Activated CD8-positive, alpha-beta T cell treated with anti-CD3 and anti-CD28 coated beads for 36 hours (primary cell): ENCODE results near the gene GTF2F2. TPM values are rescaled to one million over a fixed set of nuclear protein-coding genes. Genes with fewer than 3 reads are reported as not detected.

Source experiments
- ATAC-seq: fragments of 200-7000 bp; cut with Tn5 transposase; one replicate; pipeline ENCODE4 v1.10.0; 2021; ENCODE audit warnings: mild to moderate bottlenecking, moderate library complexity
- CTCF ChIA-PET: fragments of 350-600 bp; sonication (Branson Sonifier 250); formaldehyde crosslinking; loops from one replicate; lab custom pipeline; 2021; ENCODE audit warnings: antibody characterized with exemption; lab: Charles Lee
- POLR2A ChIA-PET: fragments of 350-600 bp; sonication (Branson Sonifier 250); formaldehyde crosslinking; loops from one replicate; lab custom pipeline; 2021; ENCODE audit warnings: antibody characterized with exemption; lab: Charles Lee
- DNase-seq: peaks from one replicate; pipeline ENCODE4 v3.0.0-alpha.2; 2020
- H3K27ac Mint-ChIP-seq: one replicate; pipeline ENCODE4 v1.8.0; 2021; ENCODE audit warnings: mild to moderate bottlenecking, mixed read lengths
- H3K27me3 Mint-ChIP-seq: one replicate; pipeline ENCODE4 v1.8.0; 2021; ENCODE audit warnings: mixed read lengths
- H3K36me3 Mint-ChIP-seq: one replicate; pipeline ENCODE4 v1.8.0; 2021; ENCODE audit warnings: low read depth, mixed read lengths
- H3K4me1 Mint-ChIP-seq: one replicate; pipeline ENCODE4 v1.8.0; 2021; ENCODE audit warnings: low read depth, mixed read lengths
- H3K4me3 Mint-ChIP-seq: one replicate; pipeline ENCODE4 v1.8.0; 2021; ENCODE audit warnings: mild to moderate bottlenecking, moderate library complexity, mixed read lengths
- H3K9me3 Mint-ChIP-seq: one replicate; pipeline ENCODE4 v1.8.0; 2021; ENCODE audit warnings: mixed read lengths
- intact Hi-C: fragments of 100-400 bp; cut with micrococcal nuclease; formaldehyde crosslinking; loops from one replicate; pipeline ENCODE4 v1.10.0; 2022
- total RNA-seq, 2 experiments: library from RNA; stranded (reverse); gene quantifications; one replicate each; pipeline ENCODE4 v1.2.3, GENCODE V29; 2021
- TF ChIP-seq, protein P1 (sequence below): fragments of 200-600 bp; IDR thresholded peaks from one replicate; pipeline ENCODE4 v1.8.0; 2022; ENCODE audit warnings: antibody characterized with exemption, mild to moderate bottlenecking

GTF2F2 gene
- total RNA-seq, 2 experiments from 2014 or later = 25.8 to 28.9 TPM

DNA sequence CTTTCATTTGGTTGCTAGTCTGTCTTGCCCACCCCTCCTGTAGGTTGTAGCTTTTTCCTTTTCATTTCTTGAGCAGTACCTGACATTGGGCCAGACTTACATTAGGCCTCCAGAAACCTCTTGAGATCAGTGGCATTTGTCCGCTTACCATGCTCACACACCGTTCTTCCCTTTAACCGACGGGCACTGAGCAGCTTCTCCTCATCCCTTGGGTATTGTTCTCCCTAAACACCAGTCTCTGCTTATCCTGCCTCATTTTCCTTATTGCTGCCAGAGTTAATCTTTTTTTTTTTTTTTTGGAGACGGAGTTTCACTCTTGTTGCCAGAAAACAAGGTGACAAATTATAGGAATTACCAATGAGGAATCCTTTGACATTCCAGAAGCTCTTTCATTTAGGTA, 107.7 kb downstream of the GTF2F2 start:
- TF ChIP-seq, protein P1, sequence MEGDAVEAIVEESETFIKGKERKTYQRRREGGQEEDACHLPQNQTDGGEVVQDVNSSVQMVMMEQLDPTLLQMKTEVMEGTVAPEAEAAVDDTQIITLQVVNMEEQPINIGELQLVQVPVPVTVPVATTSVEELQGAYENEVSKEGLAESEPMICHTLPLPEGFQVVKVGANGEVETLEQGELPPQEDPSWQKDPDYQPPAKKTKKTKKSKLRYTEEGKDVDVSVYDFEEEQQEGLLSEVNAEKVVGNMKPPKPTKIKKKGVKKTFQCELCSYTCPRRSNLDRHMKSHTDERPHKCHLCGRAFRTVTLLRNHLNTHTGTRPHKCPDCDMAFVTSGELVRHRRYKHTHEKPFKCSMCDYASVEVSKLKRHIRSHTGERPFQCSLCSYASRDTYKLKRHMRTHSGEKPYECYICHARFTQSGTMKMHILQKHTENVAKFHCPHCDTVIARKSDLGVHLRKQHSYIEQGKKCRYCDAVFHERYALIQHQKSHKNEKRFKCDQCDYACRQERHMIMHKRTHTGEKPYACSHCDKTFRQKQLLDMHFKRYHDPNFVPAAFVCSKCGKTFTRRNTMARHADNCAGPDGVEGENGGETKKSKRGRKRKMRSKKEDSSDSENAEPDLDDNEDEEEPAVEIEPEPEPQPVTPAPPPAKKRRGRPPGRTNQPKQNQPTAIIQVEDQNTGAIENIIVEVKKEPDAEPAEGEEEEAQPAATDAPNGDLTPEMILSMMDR = no peak
- DNase-seq = no peak

GRCh38 chr13:45229172-45229571, 108.9 kb downstream of the GTF2F2 start:
- intact Hi-C loops = no loop called here
- H3K4me1 Mint-ChIP-seq = peaks cover 14% of the 10 kb centered on the region
- H3K36me3 Mint-ChIP-seq = peaks cover 12% of the 10 kb centered on the region
- ChIA-PET POLR2A (interaction anchor here (0.8 kb wide), 1 partner anchor 177 kb away, joined by 3 read pairs; no protein-coding TSS in a partner anchor), CTCF (no interaction called here)
- DNase-seq (no peak), ATAC-seq (no peak)
- TF ChIP-seq, protein P1 = no peak
- no peaks in the 10 kb centered on the region for H3K27me3 Mint-ChIP-seq
- H3K27ac Mint-ChIP-seq = no peak overlapping the region
- H3K9me3 Mint-ChIP-seq = no peaks in the 10 kb centered on the region
- no peak overlapping the region for H3K4me3 Mint-ChIP-seq

More for the DNA sequence above, 107.7 kb downstream of the GTF2F2 start:
- peaks cover 14% of the 10 kb centered on the region for H3K4me1 Mint-ChIP-seq
- intact Hi-C loops = no loop called here
- ATAC-seq = no peak
- no peaks in the 10 kb centered on the region for H3K27me3 Mint-ChIP-seq
- ChIA-PET POLR2A (interaction anchor here (0.9 to 1.3 kb wide), 2 partner anchors 15 to 19 kb away, joined by 3 to 4 read pairs; no protein-coding TSS in a partner anchor), CTCF (interaction anchor here (1.6 kb wide), 1 partner anchor 12 kb away, joined by 3 read pairs; no protein-coding TSS in a partner anchor)
- no peak overlapping the region for H3K27ac Mint-ChIP-seq
- H3K36me3 Mint-ChIP-seq = peaks cover 12% of the 10 kb centered on the region
- H3K9me3 Mint-ChIP-seq = no peaks in the 10 kb centered on the region
- H3K4me3 Mint-ChIP-seq = no peak overlapping the region

- H3K27me3 Mint-ChIP-seq = no peaks in the 10 kb centered on the region
- no peak overlapping the region for H3K27ac Mint-ChIP-seq
- no peaks in the 10 kb centered on the region for H3K9me3 Mint-ChIP-seq
- peaks cover 8% of the 10 kb centered on the region for H3K4me1 Mint-ChIP-seq
- CTCF ChIA-PET = interaction anchor here (0.7 to 1.2 kb wide), 5 partner anchors 8 to 78 kb away, joined by 3 to 5 read pairs (median 3); no protein-coding TSS in a partner anchor
- POLR2A ChIA-PET = no interaction called here
- H3K36me3 Mint-ChIP-seq = peaks cover 12% of the 10 kb centered on the region
- DNase-seq (no peak), ATAC-seq (no peak)
- intact Hi-C loops = no loop called here
- no peak overlapping the region for H3K4me3 Mint-ChIP-seq
- TF ChIP-seq, protein P1 = no peak
These were observed 111.0 kb downstream of the GTF2F2 start for GRCh38 chr13:45231305-45231704.

GRCh38 chr13:45231722-45232121, 111.4 kb downstream of the GTF2F2 start:
- ChIA-PET CTCF (interaction anchor here (0.7 to 2.2 kb wide), 5 partner anchors 8 to 66 kb away, joined by 3 to 5 read pairs (median 4); no protein-coding TSS in a partner anchor), POLR2A (interaction anchor here (0.6 kb wide), 1 partner anchor 58 kb away, joined by 3 read pairs; no protein-coding TSS in a partner anchor)
- Mint-ChIP-seq H3K27me3 (no peaks in the 10 kb centered on the region), H3K4me3 (no peak overlapping the region), H3K27ac (no peak overlapping the region), H3K4me1 (peaks cover 4% of the 10 kb centered on the region), H3K9me3 (no peaks in the 10 kb centered on the region), H3K36me3 (peaks cover 12% of the 10 kb centered on the region)
- intact Hi-C loops = no loop called here
- TF ChIP-seq, protein P1 = no peak
- DNase-seq (no peak), ATAC-seq (no peak)

GRCh38 chr13:45232591-45232990, 112.3 kb downstream of the GTF2F2 start:
- no peaks in the 10 kb centered on the region for H3K9me3 Mint-ChIP-seq
- DNase-seq = no peak
- no peak overlapping the region for H3K4me3 Mint-ChIP-seq
- TF ChIP-seq, protein P1 = no peak
- POLR2A ChIA-PET = interaction anchor here (0.6 kb wide), 1 partner anchor 59 kb away, joined by 3 read pairs; no protein-coding TSS in a partner anchor
- H3K27ac Mint-ChIP-seq = no peak overlapping the region
- peaks cover 3% of the 10 kb centered on the region for H3K4me1 Mint-ChIP-seq
- CTCF ChIA-PET = interaction anchor here (2.2 kb wide), 1 partner anchor 11 kb away, joined by 5 read pairs; no protein-coding TSS in a partner anchor
- peaks cover 12% of the 10 kb centered on the region for H3K36me3 Mint-ChIP-seq
- intact Hi-C loops = no loop called here
- ATAC-seq = no peak
- H3K27me3 Mint-ChIP-seq = no peaks in the 10 kb centered on the region
